HG03066 (cell line): ENCODE results near the gene MTCL3.

ENCODE experiments used
- ATAC-seq: cut with Tn5 transposase; IDR thresholded peaks from one replicate; pipeline ENCODE4 v1.9.1; 2021; ENCODE audit warnings: low read depth; ENCODE audit not compliant: unreplicated experiment

MTCL3 gene

GRCh38 chr6:127518710-127519468 lies at the start of gene MTCL3:
MTCL3 (minus strand) TSS chr6:127519335.
- no peak for ATAC-seq

GRCh38 chr6:127567476-127567875 lies 48.3 kb upstream of the MTCL3 start:
- no peak for ATAC-seq

GRCh38 chr6:127566651-127567050 lies 47.5 kb upstream of the MTCL3 start:
- ATAC-seq: no peak

GRCh38 chr6:127566119-127566518 lies 47.0 kb upstream of the MTCL3 start:
- ATAC-seq: no peak

- ATAC-seq: no peak
Measured at GRCh38 chr6:127564761-127565160, 45.6 kb upstream of the MTCL3 start.

- no peak for ATAC-seq
Measured at GRCh38 chr6:127561660-127562059, 42.5 kb upstream of the MTCL3 start.

GRCh38 chr6:127554435-127555006 lies 35.4 kb upstream of the MTCL3 start:
- ATAC-seq: no peak

- ATAC-seq: no peak
Measured at GRCh38 chr6:127550403-127550802, 31.3 kb upstream of the MTCL3 start.

- no peak for ATAC-seq
Measured at GRCh38 chr6:127547904-127548649, 28.9 kb upstream of the MTCL3 start.

GRCh38 chr6:127547215-127547614 lies 28.1 kb upstream of the MTCL3 start:
- no peak for ATAC-seq

GRCh38 chr6:127539272-127539671 lies 20.1 kb upstream of the MTCL3 start:
- no peak for ATAC-seq

- no peak for ATAC-seq
Measured at GRCh38 chr6:127538750-127539264, 19.7 kb upstream of the MTCL3 start.

- ATAC-seq: no peak
Measured at GRCh38 chr6:127533736-127534135, 14.6 kb upstream of the MTCL3 start.

- no peak for ATAC-seq
Measured at GRCh38 chr6:127533011-127533410, 13.9 kb upstream of the MTCL3 start.

GRCh38 chr6:127522714-127523113 lies 3.6 kb upstream of the MTCL3 start:
- no peak for ATAC-seq

- ATAC-seq: no peak
Measured at GRCh38 chr6:127520066-127520465, 931 bp upstream of the MTCL3 start.

GRCh38 chr6:127519469-127519785 lies 292 bp upstream of the MTCL3 start:
- no peak for ATAC-seq

GRCh38 chr6:127518191-127518709 lies 885 bp downstream of the MTCL3 start:
- no peak for ATAC-seq

GRCh38 chr6:127517693-127518092 lies 1.4 kb downstream of the MTCL3 start:
- ATAC-seq: no peak

GRCh38 chr6:127516662-127517273 lies 2.4 kb downstream of the MTCL3 start:
- peak; percentile 63 for ATAC-seq
